PFSK-1 (cell line): ENCODE data around the gene AASDH.

Experiments used
- FOXP2 ChIP-seq: optimal IDR thresholded peaks from 2 replicates; pipeline ENCODE3; 2011; ENCODE audit warnings: borderline replicate concordance, control low read depth, inconsistent platforms; ENCODE audit not compliant: insufficient read depth; ENCODE audit errors: extremely low read length, extremely low read depth
- POLR2AphosphoS5 ChIP-seq: IDR thresholded peaks from 2 replicates; pipeline ENCODE4 v1.6.1; 2012; ENCODE audit warnings: low read depth, mild to moderate bottlenecking, control low read depth, low read length, moderate library complexity
- SIN3A ChIP-seq: IDR thresholded peaks from 2 replicates; pipeline ENCODE4 v1.6.1; 2012; ENCODE audit warnings: mild to moderate bottlenecking, low read length, moderate library complexity, borderline replicate concordance; ENCODE audit not compliant: insufficient read depth
- TAF1 ChIP-seq: IDR thresholded peaks from 2 replicates; pipeline ENCODE4 v1.6.1; 2012; ENCODE audit warnings: low read length, control low read depth, borderline replicate concordance; ENCODE audit not compliant: insufficient read depth
- TF ChIP-seq, protein P1 (sequence below), 2 experiments: IDR thresholded peaks; 2 replicates each; pipeline versions ENCODE4 v1.6.1 to v1.8.0; 2011 to 2012; ENCODE audit warnings: low read depth in 2 of 2, low read length in 2 of 2, control low read depth in 1 of 2, inconsistent platforms in 1 of 2, mild to moderate bottlenecking in 1 of 2, moderate library complexity in 1 of 2; ENCODE audit not compliant: insufficient read depth in 1 of 2

AASDH gene

DNA sequence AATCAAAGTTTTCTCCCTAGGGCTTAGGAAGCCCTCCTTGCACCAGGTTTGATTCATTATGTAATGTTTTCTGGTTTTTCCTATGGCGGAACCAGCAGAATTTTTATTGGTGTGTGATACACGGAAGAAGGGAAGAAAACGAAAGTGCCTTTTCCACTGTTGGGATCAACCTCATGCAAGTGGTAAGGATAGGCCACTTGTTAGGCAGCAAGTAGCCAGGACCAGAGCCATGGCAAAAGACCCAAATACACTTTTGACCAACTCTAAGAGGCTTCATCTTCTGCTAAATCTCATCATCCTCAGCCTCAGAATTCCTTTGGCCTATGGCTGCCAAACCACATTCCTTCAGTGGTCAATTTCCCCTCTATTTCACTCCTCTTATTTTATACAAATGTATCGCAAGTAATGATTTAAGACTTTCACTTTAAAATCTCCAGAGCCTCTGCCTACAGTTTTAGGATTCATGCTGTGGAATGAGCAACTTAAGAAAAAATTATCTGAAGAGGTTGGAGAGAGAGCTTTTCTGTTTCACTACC lies 26.9 kb upstream of the AASDH start:
- TF ChIP-seq, protein P1, sequence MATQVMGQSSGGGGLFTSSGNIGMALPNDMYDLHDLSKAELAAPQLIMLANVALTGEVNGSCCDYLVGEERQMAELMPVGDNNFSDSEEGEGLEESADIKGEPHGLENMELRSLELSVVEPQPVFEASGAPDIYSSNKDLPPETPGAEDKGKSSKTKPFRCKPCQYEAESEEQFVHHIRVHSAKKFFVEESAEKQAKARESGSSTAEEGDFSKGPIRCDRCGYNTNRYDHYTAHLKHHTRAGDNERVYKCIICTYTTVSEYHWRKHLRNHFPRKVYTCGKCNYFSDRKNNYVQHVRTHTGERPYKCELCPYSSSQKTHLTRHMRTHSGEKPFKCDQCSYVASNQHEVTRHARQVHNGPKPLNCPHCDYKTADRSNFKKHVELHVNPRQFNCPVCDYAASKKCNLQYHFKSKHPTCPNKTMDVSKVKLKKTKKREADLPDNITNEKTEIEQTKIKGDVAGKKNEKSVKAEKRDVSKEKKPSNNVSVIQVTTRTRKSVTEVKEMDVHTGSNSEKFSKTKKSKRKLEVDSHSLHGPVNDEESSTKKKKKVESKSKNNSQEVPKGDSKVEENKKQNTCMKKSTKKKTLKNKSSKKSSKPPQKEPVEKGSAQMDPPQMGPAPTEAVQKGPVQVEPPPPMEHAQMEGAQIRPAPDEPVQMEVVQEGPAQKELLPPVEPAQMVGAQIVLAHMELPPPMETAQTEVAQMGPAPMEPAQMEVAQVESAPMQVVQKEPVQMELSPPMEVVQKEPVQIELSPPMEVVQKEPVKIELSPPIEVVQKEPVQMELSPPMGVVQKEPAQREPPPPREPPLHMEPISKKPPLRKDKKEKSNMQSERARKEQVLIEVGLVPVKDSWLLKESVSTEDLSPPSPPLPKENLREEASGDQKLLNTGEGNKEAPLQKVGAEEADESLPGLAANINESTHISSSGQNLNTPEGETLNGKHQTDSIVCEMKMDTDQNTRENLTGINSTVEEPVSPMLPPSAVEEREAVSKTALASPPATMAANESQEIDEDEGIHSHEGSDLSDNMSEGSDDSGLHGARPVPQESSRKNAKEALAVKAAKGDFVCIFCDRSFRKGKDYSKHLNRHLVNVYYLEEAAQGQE (IDR thresholded peaks at IDR 0.05; ENCODE audit: insufficient read depth in 1 of 2, low read depth in 2 of 2, low read length in 2 of 2): no peak
- no peak for TF ChIP-seq TAF1
- no peak for TF ChIP-seq FOXP2
- TF ChIP-seq POLR2AphosphoS5: no peak
- TF ChIP-seq SIN3A: no peak

DNA sequence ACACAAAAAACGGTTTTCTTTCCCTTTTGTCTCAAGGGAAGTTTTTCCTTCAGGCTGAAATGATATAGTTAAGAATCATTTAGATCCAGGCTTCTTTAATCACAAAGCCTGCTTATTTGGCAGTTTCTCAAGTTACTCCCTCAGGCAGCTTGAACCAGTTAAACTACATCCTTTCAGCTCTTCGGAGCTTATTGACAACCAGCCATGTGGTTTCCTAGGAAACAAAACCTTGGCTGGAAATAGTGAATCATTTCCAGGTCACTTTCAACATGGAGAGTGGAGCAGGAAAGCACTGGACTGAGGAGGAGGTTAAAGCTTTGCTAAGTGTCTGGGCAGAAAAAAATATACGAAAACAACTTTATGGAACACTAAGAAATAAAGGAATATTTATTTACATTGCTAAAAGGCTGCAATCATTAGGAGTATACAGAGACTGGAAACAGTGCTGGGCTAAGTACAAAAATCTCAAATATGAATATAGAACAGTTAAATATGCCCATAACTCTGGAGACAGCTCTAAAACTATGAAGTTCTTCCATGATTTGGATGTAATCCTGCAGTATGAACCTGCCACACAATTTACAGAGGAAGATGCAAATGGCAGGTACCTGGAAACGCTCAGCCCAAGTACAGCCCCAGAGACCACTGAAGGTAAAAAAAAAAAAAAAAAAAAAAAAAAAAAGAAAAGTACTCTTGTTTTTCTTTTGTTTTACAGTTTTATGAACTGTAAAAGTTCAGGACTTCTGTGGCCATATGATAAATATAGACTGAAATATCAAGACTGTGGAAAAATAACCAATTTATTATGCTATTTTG lies 23.2 kb upstream of the AASDH start:
- TF ChIP-seq, protein P1 (IDR thresholded peaks at IDR 0.05; ENCODE audit: insufficient read depth in 1 of 2, low read depth in 2 of 2, low read length in 2 of 2): no peak
- TF ChIP-seq SIN3A: peak; percentile 62; the same call in 1 of the 2 replicates

DNA sequence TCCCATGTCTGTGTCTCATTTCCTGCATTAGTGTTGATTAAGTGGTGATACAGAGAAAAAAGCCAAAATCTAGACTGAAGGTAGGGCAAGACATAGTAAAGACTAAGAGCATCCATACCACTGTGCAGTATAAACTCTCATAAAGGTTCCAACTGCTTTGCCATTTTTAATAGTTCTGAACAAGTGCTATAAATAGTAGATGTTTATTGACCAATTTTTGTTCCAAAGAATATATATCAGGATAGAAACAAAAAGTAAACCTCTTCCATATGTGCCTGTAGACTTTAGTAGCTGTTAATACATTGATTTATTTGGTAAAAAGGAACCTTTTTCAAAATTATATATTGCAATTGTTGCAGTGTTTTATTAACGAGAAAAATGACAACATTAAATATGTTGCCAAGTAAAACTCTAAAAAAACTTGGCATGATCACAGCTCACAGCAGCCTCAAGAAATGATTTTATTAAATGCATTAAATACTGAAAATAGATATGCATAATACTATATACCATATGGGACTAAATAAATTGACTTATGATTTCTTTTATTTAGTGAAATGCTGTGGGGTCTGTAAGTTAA lies 22.3 kb upstream of the AASDH start:
- no peak for TF ChIP-seq FOXP2

DNA sequence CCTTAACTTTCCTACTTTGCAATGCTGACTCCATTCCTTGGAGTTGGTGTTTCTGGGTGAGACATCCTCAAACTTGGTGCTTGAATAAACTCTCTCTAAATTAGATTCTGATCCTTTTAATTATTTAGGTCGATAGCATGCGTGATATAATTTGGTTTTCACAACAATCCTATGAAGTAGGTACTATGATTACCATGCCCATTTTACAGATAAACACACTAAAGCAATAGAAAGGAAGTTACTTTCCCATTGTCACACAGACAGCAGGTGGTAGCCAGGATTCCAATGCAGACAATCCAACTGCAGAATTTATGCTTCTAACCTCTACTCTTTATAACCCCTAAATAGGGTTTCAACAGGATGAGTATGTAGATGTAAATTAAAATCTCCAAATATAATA lies 21.7 kb upstream of the AASDH start:
- TF ChIP-seq SIN3A: no peak
- TF ChIP-seq TAF1: no peak
- TF ChIP-seq, protein P1 (IDR thresholded peaks at IDR 0.05; ENCODE audit: insufficient read depth in 1 of 2, low read depth in 2 of 2, low read length in 2 of 2): no peak
- TF ChIP-seq FOXP2: no peak
- no peak for TF ChIP-seq POLR2AphosphoS5

DNA sequence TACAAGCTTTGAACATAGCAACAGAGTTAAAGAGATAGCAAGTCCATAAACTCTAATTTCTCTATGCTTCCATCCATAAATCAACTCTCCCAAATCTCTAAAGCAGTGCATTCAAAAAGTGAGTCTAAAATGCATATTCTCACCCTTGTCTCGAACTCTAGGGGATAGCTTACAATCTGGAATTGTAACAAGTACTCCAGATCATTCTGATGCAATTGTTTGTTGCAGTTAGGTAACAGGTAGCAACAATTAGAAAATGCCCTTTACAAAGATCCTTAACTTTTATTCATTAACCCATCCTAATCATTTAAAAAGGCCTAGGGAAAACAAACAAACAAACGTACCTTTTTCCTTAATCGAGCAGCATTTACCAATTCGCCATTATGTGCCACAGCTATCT lies 18.9 kb upstream of the AASDH start:
- TF ChIP-seq SIN3A (no peak), POLR2AphosphoS5 (no peak), FOXP2 (no peak), TAF1 (no peak)
- TF ChIP-seq, protein P1 (IDR thresholded peaks at IDR 0.05; ENCODE audit: insufficient read depth in 1 of 2, low read depth in 2 of 2, low read length in 2 of 2): no peak
